Brain microvascular endothelial cell (primary cell): Measurements from ENCODE around the gene NRP1.

Experiments used
- DNase-seq: peaks from one replicate; pipeline ENCODE4 v3.0.0-alpha.2; 2020
- H3K27ac ChIP-seq: fragments of 250-450 bp; sonication (Bioruptor Pico); 2 replicates; pipeline ENCODE4 v1.5.1; 2020; ENCODE audit warnings: mild to moderate bottlenecking, moderate library complexity
- H3K27me3 ChIP-seq: fragments of 250-450 bp; sonication (Bioruptor Pico); replicated peaks from 2 replicates; pipeline ENCODE4 v1.5.1; 2020; ENCODE audit warnings: mild to moderate bottlenecking
- H3K36me3 ChIP-seq: fragments of 250-450 bp; sonication (Bioruptor Pico); replicated peaks from 2 replicates; pipeline ENCODE4 v1.5.1; 2020; ENCODE audit warnings: mild to moderate bottlenecking
- H3K4me3 ChIP-seq: 2 replicates; pipeline ENCODE4 v1.5.1; 2011; ENCODE audit warnings: low read depth, mild to moderate bottlenecking, control low read depth, low read length, moderate library complexity
- in situ Hi-C: cut with HindIII; loops from 2 replicates; pipeline ENCODE4 v1.10.0; 2017; ENCODE audit warnings: low sequenced_read_pairs, low pct_ligation_motif_present
- TF ChIP-seq, protein P1 (sequence below): IDR thresholded peaks from 2 replicates; pipeline ENCODE4 v1.5.1; 2011; ENCODE audit warnings: low read depth, mild to moderate bottlenecking, moderate library complexity, low read length, control low read depth, inconsistent platforms; ENCODE audit errors: missing control alignments

Gene NRP1

DNA sequence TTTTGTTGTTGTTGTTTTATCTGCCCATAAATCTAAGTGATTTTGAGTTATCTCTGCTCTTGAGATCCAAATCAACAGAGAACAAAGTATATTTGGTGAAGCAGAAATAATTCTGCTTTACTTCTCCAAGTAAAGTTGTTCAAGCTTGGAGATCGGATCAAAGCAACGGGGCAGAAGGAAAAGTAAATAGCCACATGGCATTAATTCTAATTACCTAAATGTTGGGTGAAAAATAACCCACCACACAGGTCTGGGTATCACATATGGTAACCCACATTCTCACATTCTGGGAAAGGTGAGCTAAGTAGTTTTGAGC is 3.1 kb downstream of the NRP1 start:
- TF ChIP-seq, protein P1, sequence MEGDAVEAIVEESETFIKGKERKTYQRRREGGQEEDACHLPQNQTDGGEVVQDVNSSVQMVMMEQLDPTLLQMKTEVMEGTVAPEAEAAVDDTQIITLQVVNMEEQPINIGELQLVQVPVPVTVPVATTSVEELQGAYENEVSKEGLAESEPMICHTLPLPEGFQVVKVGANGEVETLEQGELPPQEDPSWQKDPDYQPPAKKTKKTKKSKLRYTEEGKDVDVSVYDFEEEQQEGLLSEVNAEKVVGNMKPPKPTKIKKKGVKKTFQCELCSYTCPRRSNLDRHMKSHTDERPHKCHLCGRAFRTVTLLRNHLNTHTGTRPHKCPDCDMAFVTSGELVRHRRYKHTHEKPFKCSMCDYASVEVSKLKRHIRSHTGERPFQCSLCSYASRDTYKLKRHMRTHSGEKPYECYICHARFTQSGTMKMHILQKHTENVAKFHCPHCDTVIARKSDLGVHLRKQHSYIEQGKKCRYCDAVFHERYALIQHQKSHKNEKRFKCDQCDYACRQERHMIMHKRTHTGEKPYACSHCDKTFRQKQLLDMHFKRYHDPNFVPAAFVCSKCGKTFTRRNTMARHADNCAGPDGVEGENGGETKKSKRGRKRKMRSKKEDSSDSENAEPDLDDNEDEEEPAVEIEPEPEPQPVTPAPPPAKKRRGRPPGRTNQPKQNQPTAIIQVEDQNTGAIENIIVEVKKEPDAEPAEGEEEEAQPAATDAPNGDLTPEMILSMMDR, result no peak
- no peaks in the 10 kb centered on the region for H3K27me3 ChIP-seq

DNA sequence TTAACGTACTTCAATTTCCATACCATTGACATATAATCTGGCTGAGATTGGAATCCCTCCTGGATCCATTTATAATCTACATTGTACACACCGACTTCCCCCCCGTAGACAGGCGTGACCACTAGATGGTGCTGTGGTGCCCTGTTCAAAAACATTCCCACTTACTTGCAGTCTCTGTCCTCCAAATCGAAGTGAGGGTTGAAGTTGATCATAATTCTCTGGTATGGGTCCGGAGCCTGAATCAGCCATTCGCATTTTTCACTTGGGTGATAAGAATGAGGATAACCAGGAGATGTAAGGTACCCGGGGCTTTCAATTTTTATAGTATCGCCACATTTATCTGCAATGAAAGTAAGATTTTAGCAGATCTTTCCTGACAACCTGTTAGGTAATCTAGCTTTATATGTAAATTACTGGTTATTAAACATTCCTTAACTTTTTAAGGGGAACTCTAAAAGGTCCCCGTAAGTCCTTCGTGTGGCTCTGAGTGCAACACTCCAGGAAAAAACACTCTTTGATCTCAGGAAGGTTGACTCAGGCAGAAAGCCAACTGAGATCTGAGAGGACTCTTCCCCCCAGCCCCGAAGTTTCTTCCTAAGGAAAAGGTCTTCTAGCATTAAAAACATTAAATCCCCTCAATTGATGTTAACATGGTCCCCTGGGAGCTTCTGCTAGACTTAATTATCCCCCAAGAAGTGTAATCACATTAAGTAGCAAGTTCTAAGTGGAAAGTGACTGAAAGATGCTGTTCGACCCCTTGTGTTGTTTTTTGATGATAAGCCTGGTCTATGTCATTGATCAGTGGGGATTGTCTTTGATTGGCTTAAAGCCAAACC is 3.7 kb downstream of the NRP1 start:
- H3K27ac ChIP-seq, result peak overlapping the region; percentile 79

More for the DNA sequence above, 3.1 kb downstream of the NRP1 start:
- DNase-seq, result no peak
- in situ Hi-C loops, result no loop called here
- Histone ChIP-seq H3K27ac (peak overlapping the region; percentile 79), H3K36me3 (peaks cover 31% of the 10 kb centered on the region), H3K4me3 (peak overlapping the region; percentile 89)

DNA sequence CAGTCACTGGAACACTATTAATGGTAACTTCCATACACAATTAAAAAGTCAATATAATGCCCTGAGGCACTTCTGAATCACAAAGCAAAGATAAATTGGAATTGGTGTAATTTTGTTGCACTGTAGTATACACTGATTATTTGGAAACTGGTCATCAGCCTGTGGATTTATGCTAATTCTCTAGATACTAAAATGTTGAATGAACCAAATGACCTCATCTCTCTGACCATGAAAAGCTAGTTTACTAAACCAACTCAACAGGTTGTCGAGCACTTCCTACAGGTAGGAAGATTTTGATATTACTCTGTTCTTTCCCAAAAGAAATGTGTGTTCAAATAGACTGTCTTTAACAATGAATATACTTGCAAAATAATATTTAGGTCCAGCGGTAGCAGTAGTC is 5.3 kb downstream of the NRP1 start:
- in situ Hi-C loops, result no loop called here
- no peaks in the 10 kb centered on the region for H3K27me3 ChIP-seq
- peaks cover 41% of the 10 kb centered on the region for H3K36me3 ChIP-seq
- TF ChIP-seq, protein P1, result no peak
- no peak for DNase-seq
- H3K27ac ChIP-seq, result no peak overlapping the region
- peak overlapping the region; percentile 1 for H3K4me3 ChIP-seq

More for the DNA sequence above, 3.7 kb downstream of the NRP1 start:
- DNase-seq, result peak; percentile 88
- peaks cover 35% of the 10 kb centered on the region for H3K36me3 ChIP-seq
- TF ChIP-seq, protein P1, result peak; percentile 92
- in situ Hi-C loops, result no loop called here
- H3K4me3 ChIP-seq, result peak overlapping the region; percentile 89
- no peaks in the 10 kb centered on the region for H3K27me3 ChIP-seq

DNA sequence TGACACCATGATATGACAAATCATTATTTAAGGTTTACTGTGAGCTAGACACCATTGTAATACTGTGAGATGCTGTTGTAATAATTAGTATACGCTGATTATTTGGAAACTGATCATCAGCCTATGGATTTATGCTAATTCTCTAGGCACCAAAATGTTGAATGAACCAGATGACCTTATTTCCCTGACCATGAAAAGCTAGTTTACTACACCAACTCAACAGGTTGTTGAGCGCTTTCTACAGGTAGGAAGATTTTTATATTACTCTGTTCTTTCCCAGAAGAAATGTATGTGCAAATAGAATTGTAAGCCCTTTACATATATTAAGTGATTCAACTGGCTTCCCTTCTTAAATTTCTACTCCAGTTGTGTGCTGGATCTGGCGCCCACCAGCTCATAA is 6.2 kb downstream of the NRP1 start:
- TF ChIP-seq, protein P1, result no peak
- Histone ChIP-seq H3K36me3 (peaks cover 46% of the 10 kb centered on the region), H3K27ac (no peak overlapping the region), H3K4me3 (no peak overlapping the region), H3K27me3 (no peaks in the 10 kb centered on the region)
- no peak for DNase-seq
- in situ Hi-C loops, result no loop called here

DNA sequence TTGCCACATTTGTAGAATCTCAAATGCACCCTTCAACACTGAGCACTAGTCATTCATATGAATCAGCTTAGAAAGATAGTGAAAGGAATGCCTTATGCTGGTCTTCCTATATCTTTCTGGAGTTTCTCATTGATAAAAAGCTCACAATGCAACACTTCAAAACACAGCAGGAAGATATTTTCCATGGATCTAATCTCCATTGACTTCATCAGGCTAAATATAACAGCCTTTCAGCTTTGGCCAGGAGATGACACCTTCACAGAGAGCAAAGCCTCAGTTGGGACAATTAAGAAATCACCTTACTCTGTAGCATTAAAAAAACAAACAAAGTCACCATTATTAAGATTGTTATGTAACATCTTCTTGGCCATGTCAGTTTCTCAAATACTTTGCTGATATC is 6.7 kb downstream of the NRP1 start:
- H3K27ac ChIP-seq, result peak overlapping the region; percentile 21
- in situ Hi-C loops, result no loop called here
- no peaks in the 10 kb centered on the region for H3K27me3 ChIP-seq
- TF ChIP-seq, protein P1, result peak; percentile 62
- no peak overlapping the region for H3K4me3 ChIP-seq
- peaks cover 47% of the 10 kb centered on the region for H3K36me3 ChIP-seq
- DNase-seq, result peak; percentile 33

DNA sequence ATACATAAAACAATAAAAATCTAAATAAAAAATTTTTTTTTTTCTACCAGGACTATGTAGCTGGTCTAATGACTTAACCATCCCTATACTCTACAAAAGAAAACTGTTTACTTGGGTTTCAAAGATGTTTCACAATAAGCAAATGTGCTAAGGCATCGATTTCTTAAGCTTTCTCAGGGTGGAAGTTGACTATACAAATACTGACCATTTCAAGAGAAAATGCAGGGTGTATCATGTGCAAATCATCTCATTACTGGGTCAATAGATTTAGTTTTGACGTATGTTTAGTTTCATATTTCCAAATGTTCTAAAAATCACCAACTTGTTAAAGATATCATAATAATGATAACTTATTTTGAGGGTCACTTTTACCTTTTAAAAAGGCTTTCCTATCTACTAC is 7.5 kb downstream of the NRP1 start:
- TF ChIP-seq, protein P1, result no peak
- Histone ChIP-seq H3K4me3 (no peak overlapping the region), H3K27me3 (no peaks in the 10 kb centered on the region), H3K27ac (peak overlapping the region; percentile 21), H3K36me3 (peaks cover 42% of the 10 kb centered on the region)
- in situ Hi-C loops, result no loop called here
- DNase-seq, result no peak
